ENCODE measurements around the gene CDC42SE2.

Gene CDC42SE2

GRCh38 chr5:131279204-131279603 lies 15.4 kb downstream of the CDC42SE2 start:
- no peak for DNase-seq

GRCh38 chr5:131280417-131280816 lies 16.6 kb downstream of the CDC42SE2 start:
- DNase-seq, result no peak

- no peak for DNase-seq
These were observed 17.4 kb downstream of the CDC42SE2 start for GRCh38 chr5:131281133-131281867.

- DNase-seq, result no peak
These were observed 18.0 kb downstream of the CDC42SE2 start for GRCh38 chr5:131281868-131282234.

- DNase-seq, result no peak
These were observed 18.4 kb downstream of the CDC42SE2 start for GRCh38 chr5:131282235-131282634.

GRCh38 chr5:131285703-131286399 lies 22.0 kb downstream of the CDC42SE2 start:
- no peak for DNase-seq

GRCh38 chr5:131286400-131286715 lies 22.5 kb downstream of the CDC42SE2 start:
- DNase-seq, result no peak

- no peak for DNase-seq
These were observed 24.5 kb downstream of the CDC42SE2 start for GRCh38 chr5:131288328-131288727.

- DNase-seq, result no peak
These were observed 25.9 kb downstream of the CDC42SE2 start for GRCh38 chr5:131289738-131290137.

GRCh38 chr5:131296213-131296672 lies 32.4 kb downstream of the CDC42SE2 start:
- DNase-seq, result no peak

GRCh38 chr5:131297886-131298285 lies 34.0 kb downstream of the CDC42SE2 start:
- DNase-seq, result no peak

- DNase-seq, result no peak
These were observed 35.6 kb downstream of the CDC42SE2 start for GRCh38 chr5:131299465-131299864.

- no peak for DNase-seq
These were observed 38.7 kb downstream of the CDC42SE2 start for GRCh38 chr5:131302506-131302905.

- no peak for DNase-seq
These were observed 39.7 kb downstream of the CDC42SE2 start for GRCh38 chr5:131303537-131303936.

- no peak for DNase-seq
These were observed 40.6 kb downstream of the CDC42SE2 start for GRCh38 chr5:131304414-131304813.

- DNase-seq, result no peak
These were observed 41.4 kb downstream of the CDC42SE2 start for GRCh38 chr5:131305138-131305689.

GRCh38 chr5:131305906-131306305 lies 42.1 kb downstream of the CDC42SE2 start:
- DNase-seq, result no peak

- DNase-seq, result peak; percentile 44
These were observed 48.5 kb downstream of the CDC42SE2 start for GRCh38 chr5:131312235-131312772.

GRCh38 chr5:131316026-131316425 lies 52.2 kb downstream of the CDC42SE2 start:
- DNase-seq, result no peak

- no peak for DNase-seq
These were observed 53.0 kb downstream of the CDC42SE2 start for GRCh38 chr5:131316822-131317221.

GRCh38 chr5:131318455-131318854 lies 54.6 kb downstream of the CDC42SE2 start:
- no peak for DNase-seq

GRCh38 chr5:131321066-131321465 lies 57.2 kb downstream of the CDC42SE2 start:
- no peak for DNase-seq

GRCh38 chr5:131322926-131323325 lies 59.1 kb downstream of the CDC42SE2 start:
- no peak for DNase-seq

- DNase-seq, result no peak
These were observed 59.5 kb downstream of the CDC42SE2 start for GRCh38 chr5:131323378-131323777.
